ENCODE measurements around the gene TCFL5.

DNA sequence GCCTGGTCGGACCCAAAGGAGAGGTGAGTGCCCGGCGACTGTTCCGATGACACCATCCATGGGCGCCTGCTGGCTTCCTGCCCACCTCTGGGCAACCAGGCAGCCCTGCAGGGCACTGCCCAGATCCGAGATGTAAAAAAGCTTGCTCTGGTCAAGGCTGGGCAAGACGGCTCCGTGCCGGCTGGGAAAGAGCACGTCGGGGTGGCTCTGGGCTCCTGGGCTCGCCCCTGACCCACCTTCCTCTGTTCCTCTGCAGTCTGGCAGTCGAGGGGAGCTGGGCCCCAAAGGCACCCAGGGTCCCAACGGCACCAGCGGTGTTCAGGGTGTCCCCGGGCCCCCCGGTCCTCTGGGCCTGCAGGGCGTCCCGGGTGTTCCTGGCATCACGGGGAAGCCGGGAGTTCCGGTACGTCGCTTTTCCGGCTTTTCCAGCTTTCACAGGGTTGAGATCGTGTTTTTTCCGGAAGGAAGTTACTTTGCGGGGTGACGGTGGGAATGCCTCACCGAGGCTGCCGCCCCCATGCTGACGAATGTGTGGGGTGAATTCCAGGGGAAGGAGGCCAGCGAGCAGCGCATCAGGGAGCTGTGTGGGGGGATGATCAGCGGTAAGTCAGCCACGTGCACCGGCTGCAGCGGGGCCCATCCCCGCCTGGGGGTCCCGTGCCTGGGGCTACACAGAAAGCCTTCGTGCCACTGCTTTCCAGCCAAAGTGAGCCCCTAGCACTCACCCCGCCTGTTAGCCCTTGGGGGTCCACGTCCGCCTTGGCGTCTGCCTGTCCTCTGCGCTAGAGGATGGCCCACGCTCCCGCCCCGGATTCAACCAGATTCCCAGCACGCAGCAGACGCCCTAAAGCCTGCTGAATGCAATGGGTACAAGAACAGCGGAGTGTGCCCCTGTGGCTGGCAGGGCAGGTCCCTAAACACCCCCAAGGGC lies 25.4 kb downstream of the TCFL5 start:
- TF ChIP-seq CTCF (IDR thresholded peaks at IDR 0.05) (no peak), TCF7L2 (IDR thresholded peaks at IDR 0.05; ENCODE audit: low read depth, low read length) (no peak)
